Measurements from ENCODE around the gene DGKB. TPM values are rescaled to one million over a fixed set of nuclear protein-coding genes. Genes with fewer than 3 reads are reported as not detected.

Gene DGKB
- total RNA-seq, 6 experiments from 2014 or later, result 0.11 to 0.16 (median 0.13) TPM; not detected in 2

DNA sequence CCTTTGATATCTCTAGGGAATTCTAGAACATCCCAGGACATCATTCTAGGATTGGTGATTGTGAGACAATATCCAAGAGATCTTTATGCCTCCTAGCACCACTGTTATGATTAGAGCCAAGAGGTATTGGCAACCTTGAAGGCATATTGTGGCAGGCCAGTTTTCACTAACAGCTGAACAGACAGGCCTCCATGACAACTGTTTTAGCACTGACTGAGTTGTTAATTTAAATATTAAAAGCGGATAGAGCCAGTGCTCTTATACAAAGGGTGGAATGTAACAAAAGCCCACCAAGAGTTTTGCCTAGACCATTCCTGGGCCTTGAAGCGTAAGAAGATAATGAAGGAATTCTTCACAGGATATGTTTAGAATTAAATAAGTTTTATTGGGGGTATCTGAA is 131.9 kb downstream of the DGKB start:
- ATAC-seq, result no peak
- no peak overlapping the region for H3K27ac ChIP-seq
- no peaks in the 10 kb centered on the region for H3K36me3 ChIP-seq
- 80% methylated on average over 2 of the region's 2 CpGs for WGBS (ENCODE audit: insufficient coverage, low coverage, low lambda C conversion rate, missing lambda C conversion rate)
- intact Hi-C loops (cut with DNase I), result no loop called here
- no peaks in the 10 kb centered on the region for H3K27me3 ChIP-seq
- TF ChIP-seq, protein P1, sequence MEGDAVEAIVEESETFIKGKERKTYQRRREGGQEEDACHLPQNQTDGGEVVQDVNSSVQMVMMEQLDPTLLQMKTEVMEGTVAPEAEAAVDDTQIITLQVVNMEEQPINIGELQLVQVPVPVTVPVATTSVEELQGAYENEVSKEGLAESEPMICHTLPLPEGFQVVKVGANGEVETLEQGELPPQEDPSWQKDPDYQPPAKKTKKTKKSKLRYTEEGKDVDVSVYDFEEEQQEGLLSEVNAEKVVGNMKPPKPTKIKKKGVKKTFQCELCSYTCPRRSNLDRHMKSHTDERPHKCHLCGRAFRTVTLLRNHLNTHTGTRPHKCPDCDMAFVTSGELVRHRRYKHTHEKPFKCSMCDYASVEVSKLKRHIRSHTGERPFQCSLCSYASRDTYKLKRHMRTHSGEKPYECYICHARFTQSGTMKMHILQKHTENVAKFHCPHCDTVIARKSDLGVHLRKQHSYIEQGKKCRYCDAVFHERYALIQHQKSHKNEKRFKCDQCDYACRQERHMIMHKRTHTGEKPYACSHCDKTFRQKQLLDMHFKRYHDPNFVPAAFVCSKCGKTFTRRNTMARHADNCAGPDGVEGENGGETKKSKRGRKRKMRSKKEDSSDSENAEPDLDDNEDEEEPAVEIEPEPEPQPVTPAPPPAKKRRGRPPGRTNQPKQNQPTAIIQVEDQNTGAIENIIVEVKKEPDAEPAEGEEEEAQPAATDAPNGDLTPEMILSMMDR (IDR thresholded peaks at IDR 0.05), result no peak
- TF ChIP-seq POLR2A (IDR thresholded peaks at IDR 0.05), result no peak
- H3K4me3 ChIP-seq, result no peak overlapping the region
- no peaks in the 10 kb centered on the region for H3K9me3 ChIP-seq
- H3K4me1 ChIP-seq, result no peaks in the 10 kb centered on the region
- no peak for DNase-seq

DNA sequence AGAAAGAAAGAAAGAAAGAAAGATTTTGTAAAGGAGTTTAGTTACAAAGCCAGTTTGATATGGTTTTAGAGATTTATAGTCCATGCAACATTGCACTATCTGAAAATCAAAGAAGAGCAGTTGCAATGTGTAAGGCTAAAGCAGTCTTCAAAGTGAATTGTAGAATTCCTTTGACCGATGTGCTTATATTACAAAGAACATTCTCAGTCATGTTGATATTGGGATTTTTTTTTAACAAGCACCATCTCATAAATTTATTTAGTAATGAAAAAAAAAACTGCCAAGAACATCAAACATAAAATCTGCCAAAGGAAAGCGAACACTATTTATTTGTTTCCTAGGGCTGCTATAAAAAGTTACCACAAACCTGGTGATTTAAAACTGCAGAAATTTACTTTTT is 133.3 kb downstream of the DGKB start:
- Histone ChIP-seq H3K9me3 (no peaks in the 10 kb centered on the region), H3K4me1 (no peaks in the 10 kb centered on the region), H3K27ac (no peak overlapping the region), H3K4me3 (no peak overlapping the region), H3K36me3 (no peaks in the 10 kb centered on the region), H3K27me3 (no peaks in the 10 kb centered on the region)
- TF ChIP-seq POLR2A (IDR thresholded peaks at IDR 0.05), result no peak
- TF ChIP-seq, protein P1 (IDR thresholded peaks at IDR 0.05), result no peak
- no peak for DNase-seq
- WGBS (ENCODE audit: insufficient coverage, low coverage, low lambda C conversion rate, missing lambda C conversion rate), result 79% methylated on average over 2 of the region's 2 CpGs
- ATAC-seq, result no peak
- intact Hi-C loops (cut with DNase I), result no loop called here

DNA sequence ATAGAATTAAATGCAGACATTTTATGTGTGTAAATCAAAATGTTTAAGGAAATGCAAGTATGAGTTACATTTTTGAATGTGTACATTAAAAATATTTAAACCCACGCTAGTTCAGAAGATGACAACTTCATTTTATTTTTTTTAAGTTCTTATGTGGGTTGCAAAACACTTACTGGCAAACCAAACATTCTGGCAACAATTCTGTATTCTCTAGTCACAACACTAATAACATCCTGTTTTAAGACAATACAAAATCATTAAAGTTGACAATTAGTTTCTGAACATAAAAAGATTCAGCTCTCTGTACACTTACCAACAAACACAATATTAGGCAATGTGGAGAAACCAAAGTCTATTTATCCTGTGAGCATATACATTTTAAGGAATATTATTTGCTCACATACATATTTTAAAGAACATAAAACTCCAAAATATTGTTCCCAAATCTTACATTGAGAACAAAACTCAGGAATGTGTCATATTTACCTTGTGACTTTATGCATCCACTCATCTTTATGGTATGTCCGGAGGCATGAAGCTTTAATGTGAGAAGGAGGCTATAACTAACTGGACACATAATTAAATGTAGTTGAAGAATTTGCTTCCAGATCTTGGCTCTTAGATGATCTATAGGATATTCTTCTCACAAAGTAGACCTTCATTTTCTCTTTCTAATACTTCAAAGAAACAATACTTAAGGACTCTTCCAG is 134.7 kb downstream of the DGKB start:
- TF ChIP-seq POLR2A (IDR thresholded peaks at IDR 0.05), result no peak
- TF ChIP-seq, protein P1 (IDR thresholded peaks at IDR 0.05), result no peak
- Histone ChIP-seq H3K4me3 (no peak overlapping the region), H3K4me1 (no peaks in the 10 kb centered on the region), H3K27ac (no peak overlapping the region), H3K27me3 (no peaks in the 10 kb centered on the region), H3K9me3 (no peaks in the 10 kb centered on the region), H3K36me3 (no peaks in the 10 kb centered on the region)
- no peak for DNase-seq
- intact Hi-C loops (cut with DNase I), result no loop called here
- ATAC-seq, result no peak
- WGBS (ENCODE audit: insufficient coverage, low coverage, low lambda C conversion rate, missing lambda C conversion rate), result 65% methylated on average over 2 of the region's 2 CpGs

DNA sequence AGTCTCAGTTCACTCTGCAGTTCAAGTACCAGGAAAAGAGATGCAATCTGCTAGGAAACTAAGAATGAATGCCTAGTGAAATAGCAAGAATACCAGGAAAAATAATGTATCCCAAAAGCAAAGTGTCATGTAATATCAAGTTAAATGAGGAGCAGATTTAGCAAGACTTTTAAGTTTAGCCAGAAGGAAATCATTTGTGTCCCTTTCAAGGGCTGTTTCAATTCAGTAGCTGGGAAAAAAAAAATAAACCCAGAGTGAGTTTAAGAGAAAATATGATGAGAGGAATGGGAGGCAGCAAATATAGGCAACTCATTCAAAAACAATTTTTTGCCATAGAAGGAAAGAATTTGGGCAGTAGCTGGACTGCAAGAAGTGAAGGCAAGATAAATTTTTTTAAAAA is 135.8 kb downstream of the DGKB start:
- H3K4me1 ChIP-seq, result no peaks in the 10 kb centered on the region
- H3K27ac ChIP-seq, result no peak overlapping the region
- DNase-seq (no peak), ATAC-seq (no peak)
- H3K4me3 ChIP-seq, result no peak overlapping the region
- TF ChIP-seq, protein P1 (IDR thresholded peaks at IDR 0.05), result no peak
- no peak for TF ChIP-seq POLR2A (IDR thresholded peaks at IDR 0.05)
- intact Hi-C loops (cut with DNase I), result no loop called here
- no peaks in the 10 kb centered on the region for H3K36me3 ChIP-seq
- no peaks in the 10 kb centered on the region for H3K27me3 ChIP-seq
- H3K9me3 ChIP-seq, result no peaks in the 10 kb centered on the region

DNA sequence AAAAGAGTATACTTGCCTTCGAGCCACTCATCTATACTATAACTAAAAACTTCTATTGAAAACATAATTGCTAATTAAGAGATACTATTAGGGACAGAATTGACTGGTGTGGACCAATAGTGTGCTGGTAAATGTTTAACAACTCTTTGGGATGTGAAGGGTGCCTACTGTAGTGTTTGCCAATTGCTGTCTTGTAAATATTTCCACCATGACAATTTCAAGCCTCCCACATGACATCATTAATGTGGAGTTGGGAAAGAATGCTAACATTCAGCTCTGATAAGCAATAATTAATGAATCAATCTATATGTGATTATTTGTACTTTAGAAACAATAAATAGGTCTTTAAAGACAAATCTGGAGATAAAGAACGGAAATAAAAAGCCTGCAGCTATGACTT is 136.8 kb downstream of the DGKB start:
- intact Hi-C loops (cut with DNase I), result no loop called here
- 53% methylated on average over 2 of the region's 2 CpGs for WGBS (ENCODE audit: insufficient coverage, low coverage, low lambda C conversion rate, missing lambda C conversion rate)
- DNase-seq (no peak), ATAC-seq (no peak)
- no peaks in the 10 kb centered on the region for H3K36me3 ChIP-seq
- no peak for TF ChIP-seq POLR2A (IDR thresholded peaks at IDR 0.05)
- TF ChIP-seq, protein P1 (IDR thresholded peaks at IDR 0.05), result no peak
- H3K4me3 ChIP-seq, result no peak overlapping the region
- no peaks in the 10 kb centered on the region for H3K4me1 ChIP-seq
- no peaks in the 10 kb centered on the region for H3K27me3 ChIP-seq
- H3K27ac ChIP-seq, result no peak overlapping the region
- no peaks in the 10 kb centered on the region for H3K9me3 ChIP-seq
